CD4-positive, alpha-beta T cell treated with Interleukin-21 for 1 hour (primary cell): ENCODE measurements around the gene PDX1.

Experiments
- DNase-seq: peaks from one replicate; pipeline ENCODE4 v3.0.0-alpha.2; 2020

Gene PDX1

DNA sequence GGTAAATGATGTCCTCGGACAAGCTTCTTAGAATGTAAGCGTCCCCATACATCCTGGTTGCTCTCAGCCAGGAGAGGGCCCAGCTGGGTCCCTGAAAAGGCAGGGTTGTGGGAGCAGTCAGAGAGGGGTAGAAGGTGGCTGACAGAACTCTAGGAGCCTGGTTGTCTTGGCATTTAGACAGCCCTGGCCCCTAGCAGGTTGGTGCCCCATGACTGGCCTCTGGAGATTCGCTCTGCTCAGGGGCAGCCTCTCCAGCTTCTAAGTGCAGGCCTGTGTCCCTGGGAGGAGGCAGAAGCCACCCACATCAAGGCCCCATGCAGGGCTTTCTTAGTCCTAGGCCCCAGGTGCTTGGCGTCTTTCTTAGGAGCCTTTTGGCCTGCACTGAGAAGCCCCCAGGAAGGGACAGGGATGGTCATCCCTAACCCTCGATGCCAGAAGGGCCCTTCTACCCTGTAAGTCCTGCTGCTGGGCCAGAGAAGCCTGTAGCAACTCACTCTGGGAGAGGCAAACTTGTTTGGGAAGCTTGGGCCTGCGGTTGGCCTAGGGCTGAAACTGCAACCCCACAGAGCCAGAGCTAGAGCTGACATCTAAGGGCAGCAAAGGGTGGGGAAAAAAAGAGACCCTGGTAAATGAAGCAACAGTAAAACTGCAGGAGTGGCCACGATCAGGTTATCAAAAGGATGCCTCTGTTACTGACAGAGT, 52.1 kb downstream of the PDX1 start:
- DNase-seq, result no peak

DNA sequence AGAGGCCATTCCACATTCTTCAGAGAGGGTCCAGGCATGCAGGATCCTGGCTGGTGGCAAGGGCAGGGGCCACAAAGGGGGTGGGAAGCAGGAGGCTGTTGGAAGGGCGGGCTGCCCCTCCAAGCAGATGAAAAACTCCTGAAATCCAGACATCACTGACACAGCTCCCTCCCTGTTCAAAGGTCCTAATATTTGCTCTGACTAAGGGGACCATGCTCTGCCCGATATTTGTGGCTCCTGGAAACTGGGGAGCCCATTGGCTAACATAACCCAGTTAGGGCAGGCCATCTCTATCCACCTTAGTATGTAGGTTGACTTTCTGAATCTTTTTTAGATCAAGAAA, 52.6 kb downstream of the PDX1 start:
- no peak for DNase-seq

DNA sequence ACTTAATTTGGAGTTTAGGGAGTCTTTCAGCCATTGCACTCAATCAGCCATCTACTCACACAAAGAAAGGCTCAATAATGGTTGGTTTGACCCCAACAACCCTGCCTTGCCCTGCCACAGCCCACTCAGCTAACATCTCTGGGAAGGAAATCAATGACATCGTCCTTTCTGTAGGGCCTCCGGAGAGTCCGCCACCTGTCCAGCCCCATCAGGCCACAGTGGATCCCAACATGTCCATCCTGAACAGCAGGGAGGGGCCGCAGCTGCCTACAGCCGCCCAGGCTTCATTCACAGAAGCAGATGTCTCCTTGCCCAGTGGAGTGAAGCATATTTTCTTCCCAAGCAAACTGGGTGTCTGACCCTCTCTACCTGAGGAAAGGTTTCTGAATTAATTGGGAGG, 53.5 kb downstream of the PDX1 start:
- DNase-seq, result no peak

DNA sequence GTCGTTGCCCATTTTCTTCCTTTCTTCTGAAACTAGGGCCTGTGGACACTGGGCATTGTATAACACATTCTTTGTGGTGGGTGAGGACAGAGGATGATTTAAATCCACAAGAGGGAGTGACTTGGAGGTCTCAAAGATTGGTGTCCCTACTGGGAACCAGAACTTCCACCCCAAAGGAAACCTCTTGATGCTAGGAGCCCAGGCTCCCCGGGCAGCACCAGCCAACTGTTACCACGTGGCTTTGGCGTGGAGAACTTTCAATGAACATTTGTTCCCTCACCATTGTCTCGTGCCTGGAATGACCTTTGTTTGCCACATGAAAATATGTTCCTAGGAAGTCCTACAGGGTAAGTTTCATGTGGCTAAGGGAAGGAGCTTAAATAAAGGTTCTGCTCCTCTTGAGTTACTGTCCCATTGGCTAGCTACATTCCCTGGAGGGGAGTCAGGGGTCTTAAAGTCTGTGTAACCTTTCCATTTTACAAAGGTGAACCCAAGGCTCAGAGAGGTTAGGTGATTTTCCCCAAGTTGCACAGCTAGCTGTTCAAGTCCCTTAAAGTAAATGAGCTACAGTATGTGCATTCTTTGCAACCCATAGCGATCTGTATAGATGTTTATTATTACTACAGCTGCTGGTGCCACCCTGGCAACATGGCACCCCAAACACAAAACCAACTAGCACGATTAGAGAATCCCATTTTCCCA, 54.3 kb downstream of the PDX1 start:
- DNase-seq, result no peak
